HG03025 (cell line): Measurements from ENCODE around the gene IL13RA1.
"Not testable (repeated sequence)": the region's sequence is repeated elsewhere in the genome, so short reads cannot be mapped to it uniquely, and the experiment has no call there.

ENCODE experiments used
- ATAC-seq: cut with Tn5 transposase; IDR thresholded peaks from one replicate; pipeline ENCODE4 v1.9.1; 2021; ENCODE audit warnings: mild to moderate bottlenecking, moderate library complexity; ENCODE audit not compliant: unreplicated experiment, low FRiP score

The IL13RA1 gene

DNA sequence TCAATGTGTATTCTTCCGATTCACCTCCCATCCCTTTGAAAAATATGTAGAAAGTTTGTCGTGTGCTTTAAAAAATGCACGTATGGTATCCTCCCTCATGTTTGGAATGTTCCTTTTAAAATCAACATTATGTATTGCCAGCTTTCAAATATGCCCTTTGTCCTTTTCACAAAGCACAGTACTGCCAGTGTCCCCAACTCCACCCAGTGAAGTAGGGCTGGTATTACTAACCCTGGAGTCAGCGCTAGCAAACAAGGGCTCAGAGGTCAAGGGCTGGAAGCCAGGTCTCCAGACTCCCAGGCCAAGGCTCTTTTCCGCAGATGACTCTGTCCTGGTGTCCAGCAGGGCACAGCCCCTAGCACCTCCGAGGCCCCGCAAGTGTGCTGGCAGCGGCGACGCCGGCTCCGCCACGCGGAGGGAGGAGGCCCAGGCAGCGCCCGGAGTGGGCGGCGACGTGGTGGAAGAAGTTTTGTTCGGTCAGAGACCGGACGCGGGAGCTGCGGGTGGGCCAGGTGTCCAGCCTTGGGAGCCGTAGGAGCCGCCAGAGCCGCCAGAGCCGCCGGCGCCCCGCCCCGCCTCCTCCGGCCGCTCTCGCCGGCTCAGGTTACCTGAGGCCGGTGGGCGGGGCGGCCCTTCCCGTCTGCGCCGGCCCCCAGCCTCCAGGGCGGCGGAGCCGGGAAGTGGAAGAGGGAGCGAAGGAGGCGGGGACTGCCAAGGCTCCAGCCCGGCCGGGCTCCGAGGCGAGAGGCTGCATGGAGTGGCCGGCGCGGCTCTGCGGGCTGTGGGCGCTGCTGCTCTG lies at the start of gene IL13RA1:
IL13RA1 (plus strand) TSS at position 720 of the 799 bp plus-strand sequence; CDS start at position 753, 33 bp downstream.
- ATAC-seq, result peak; percentile 59

DNA sequence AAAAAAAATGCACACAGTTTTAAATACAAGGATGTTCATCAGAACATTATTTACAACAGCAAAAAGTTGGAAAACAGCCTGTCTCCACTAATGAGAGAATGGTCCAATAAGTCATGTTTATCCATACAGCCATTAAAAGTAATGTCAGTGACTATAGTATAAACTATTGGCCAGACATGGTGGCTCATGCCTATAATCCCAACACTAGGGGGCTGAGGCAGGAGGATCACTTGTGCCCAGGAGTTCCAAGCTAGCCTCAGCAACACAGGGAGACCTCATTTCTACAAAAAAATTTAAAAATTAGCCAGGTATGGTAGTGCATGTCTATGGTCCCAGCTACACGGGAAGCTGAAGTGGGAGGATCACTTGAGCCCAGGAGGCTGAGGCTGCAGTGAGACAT lies 48.1 kb upstream of the IL13RA1 start:
- no peak for ATAC-seq

- ATAC-seq, result no peak
These were observed 45.0 kb upstream of the IL13RA1 start for GRCh38 chrX:118682258-118683014.

GRCh38 chrX:118685393-118685792 lies 42.0 kb upstream of the IL13RA1 start:
- no peak for ATAC-seq

- no peak for ATAC-seq
These were observed 38.5 kb upstream of the IL13RA1 start for GRCh38 chrX:118688935-118689334.

GRCh38 chrX:118693843-118694242 lies 33.6 kb upstream of the IL13RA1 start:
- no peak for ATAC-seq

DNA sequence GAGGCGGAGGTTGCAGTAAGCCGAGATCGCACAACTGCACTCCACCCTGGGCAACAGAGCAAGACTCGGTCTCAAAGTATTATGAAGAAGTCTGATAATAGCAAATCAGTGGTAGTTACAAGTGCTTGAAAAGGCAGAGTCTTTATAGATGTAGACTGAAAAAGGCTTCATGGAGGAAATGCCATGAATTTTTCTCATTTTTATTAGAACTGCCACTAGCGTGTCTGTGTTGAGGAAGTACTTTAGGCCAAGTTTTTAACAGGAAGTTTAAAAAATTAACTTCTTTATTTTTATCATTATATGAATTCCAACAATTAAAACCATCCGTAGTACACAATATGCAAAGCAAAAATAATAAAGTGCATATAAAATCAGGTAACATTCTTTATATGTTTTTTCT lies 32.8 kb upstream of the IL13RA1 start:
- no peak for ATAC-seq

GRCh38 chrX:118698516-118699170 lies 28.8 kb upstream of the IL13RA1 start:
- no peak for ATAC-seq

DNA sequence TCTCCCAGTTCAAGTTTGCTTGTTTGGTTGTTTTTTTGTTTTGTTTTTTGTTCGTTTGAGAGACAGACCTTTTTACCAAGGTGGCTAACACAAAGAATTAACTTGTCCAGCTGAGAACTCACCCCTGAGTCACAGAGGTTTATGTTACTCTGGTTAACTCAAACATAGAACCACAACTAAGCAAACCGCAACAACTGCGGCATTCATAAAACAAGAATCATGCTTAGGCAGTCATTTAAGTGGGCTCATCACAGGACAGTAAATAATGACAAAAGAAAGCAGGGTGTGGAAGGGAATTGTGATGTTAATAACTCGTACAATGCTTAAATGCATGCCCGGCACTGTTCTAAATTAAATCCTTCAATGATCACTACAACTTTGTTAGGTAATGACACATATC lies 24.7 kb upstream of the IL13RA1 start:
- ATAC-seq, result no peak

GRCh38 chrX:118706681-118707080 lies 20.7 kb upstream of the IL13RA1 start:
- ATAC-seq, result no peak

DNA sequence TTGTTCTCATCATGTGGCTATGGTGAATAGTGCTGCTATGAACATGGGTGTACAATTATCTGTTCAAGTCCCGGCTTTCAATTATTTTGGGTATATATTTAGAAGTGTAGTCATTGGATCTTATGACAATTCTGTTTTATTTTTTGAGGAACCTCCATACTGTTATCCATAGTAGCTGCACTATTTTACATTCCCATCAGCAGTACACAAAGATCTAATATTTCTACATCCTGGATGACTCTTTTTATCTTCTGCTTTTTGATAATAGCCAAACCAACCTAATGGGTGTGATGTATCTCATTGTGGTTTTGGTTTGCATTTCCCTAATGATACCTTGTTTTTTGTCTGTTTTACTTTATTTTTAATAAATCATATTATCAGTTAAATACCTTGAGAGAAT lies 12.9 kb upstream of the IL13RA1 start:
- ATAC-seq, result no peak

DNA sequence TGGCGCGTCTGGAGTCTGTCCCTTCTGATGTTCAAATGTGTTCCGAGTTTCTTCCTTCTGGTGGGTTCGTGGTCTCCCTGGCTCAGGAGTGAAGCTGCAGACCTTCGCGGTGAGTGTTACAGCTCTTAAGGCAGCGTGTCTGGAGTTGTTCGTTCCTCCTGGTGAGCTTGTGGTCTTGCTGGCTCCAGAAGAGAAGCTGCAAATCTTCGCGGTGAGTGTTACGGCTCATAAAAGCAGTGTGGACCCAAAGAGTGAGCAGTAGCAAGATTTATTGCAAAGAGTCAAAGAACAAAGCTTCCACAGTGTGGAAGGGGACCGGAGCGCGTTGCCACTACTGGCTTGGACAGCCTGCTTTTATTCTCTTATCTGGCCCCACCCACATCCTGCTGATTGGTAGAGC lies 11.5 kb upstream of the IL13RA1 start:
- ATAC-seq, result not testable (repeated sequence)

DNA sequence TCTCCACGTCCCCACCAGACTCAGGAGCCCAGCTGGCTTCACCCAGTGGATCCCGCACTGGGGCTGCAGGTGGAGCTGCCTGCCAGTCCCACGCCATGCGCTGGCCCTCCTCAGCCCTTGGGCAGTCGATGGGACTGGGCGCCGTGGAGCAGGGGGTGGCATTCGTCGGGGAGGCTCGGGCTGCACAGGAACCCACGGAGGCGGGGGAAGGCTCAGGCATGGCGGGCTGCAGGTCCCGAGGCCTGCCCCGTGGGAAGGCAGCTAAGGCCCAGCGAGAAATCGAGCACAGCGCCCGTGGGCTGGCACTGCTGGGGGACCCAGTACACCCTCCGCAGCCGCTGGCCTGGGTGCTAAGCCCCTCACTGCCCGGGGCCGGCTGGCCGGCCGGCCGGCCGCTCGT lies 10.6 kb upstream of the IL13RA1 start:
- not testable (repeated sequence) for ATAC-seq

GRCh38 chrX:118717678-118718391 lies 9.6 kb upstream of the IL13RA1 start:
- ATAC-seq, result no peak

GRCh38 chrX:118718737-118719136 lies 8.7 kb upstream of the IL13RA1 start:
- ATAC-seq, result no peak

GRCh38 chrX:118720058-118720707 lies 7.2 kb upstream of the IL13RA1 start:
- ATAC-seq, result no peak

- no peak for ATAC-seq
These were observed 4.0 kb upstream of the IL13RA1 start for GRCh38 chrX:118723376-118723775.

DNA sequence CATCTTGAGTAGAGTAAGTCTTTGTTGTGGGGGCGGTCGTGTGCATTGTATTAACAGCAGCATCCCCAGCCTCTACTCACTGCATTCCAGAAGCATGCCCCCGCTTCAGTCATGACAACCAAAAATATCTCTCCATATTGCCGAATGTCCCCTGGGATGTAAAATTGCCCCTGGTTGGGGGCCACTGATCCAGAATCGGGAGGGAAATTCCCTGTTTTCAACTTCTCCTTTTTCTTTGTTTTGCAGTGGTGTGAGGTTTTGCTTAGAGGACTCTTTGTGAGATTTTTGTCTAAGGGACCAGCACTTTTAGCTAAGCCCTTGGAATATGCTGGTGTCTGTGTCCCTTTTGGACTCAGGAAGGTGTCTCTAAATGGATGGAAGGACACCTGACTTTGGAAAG lies 3.0 kb upstream of the IL13RA1 start:
- no peak for ATAC-seq

DNA sequence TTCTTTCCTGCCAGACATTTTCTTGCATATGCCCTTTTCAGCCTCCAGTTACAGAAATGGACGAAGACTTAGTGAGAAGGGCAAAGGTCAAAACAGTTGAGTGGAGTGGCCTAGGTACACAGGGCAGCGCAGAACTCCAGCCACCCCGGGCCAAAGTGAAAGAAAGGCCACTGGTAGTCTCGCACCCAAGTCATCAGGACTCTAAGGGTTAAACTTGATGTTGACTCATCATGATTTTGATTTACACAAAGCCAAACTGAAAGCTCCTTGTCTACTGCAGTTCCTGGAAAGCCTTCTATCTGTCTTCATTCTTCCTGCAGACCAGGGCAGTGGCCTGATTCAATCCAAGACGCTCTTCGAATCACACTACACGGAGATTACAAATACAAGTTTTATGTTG lies 2.6 kb upstream of the IL13RA1 start:
- no peak for ATAC-seq

DNA sequence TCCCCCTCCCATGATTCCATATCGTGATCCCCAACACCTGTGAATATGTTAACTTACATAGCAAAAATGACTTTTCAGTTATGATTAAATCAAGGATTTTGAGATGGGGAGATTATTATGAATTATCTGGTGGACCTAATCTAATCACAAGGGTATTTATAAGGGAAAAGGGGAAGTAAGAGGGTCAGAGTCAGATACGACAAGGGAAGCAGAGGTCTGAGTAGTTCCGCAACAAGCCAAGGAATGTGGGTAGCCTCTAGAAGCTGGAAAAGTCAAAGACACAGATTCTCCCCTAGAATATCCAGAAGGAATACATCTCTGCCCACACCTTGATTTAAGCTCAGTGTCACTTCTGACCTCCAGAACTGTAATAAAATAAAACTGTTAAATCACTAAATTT lies 1.0 kb upstream of the IL13RA1 start:
- no peak for ATAC-seq
